Kidney capillary endothelial cell (primary cell): Measurements from ENCODE around the gene RMDN3.

ENCODE experiments used
- DNase-seq: peaks from one replicate; pipeline ENCODE4 v3.0.0-alpha.2; 2018; ENCODE audit warnings: low spot score

RMDN3 gene

DNA sequence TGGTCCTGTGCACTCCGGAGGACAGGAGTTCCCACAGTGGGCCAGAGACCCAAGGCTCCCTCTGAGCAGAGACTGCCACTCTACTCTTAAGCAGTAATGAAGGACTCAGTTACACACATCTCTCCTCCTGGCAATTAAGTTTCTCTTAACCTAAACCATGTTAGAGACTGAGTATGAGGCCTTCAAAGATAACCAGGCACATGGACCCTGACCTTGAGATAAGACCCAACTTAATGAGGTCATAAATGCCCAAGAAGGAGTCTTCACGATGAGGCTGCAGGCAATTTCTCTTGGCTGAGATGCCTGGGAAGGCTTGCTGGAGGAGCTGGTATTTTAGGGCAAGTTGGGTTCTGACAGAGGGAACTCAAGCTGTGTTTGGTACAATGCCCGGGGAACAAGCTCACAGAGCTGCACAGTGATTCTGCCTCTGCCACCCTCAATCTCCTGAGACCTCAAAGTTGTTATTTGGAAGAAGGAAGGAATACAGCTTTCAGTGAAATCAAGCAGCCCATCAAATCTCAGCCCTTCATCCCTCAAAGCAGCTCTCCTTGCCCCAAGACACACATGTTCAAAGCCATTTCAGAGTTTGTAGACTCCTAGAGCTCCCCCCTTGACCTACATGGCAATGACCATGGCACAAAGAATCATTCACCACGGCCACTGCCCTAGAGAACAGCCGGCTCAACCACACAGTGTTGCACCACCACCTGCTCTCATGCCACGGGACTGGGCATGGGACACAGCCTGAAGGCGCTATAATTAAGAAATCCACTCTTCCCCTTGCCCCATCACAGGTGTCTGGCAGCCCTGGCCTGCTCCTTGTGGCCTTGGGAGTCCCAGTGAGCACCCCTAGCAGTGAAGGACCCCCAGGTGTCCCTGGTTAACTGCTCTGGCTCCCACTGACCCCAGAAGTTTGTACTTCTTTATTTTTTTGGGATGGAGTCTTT is 7.1 kb downstream of the RMDN3 start:
- no peak for DNase-seq

DNA sequence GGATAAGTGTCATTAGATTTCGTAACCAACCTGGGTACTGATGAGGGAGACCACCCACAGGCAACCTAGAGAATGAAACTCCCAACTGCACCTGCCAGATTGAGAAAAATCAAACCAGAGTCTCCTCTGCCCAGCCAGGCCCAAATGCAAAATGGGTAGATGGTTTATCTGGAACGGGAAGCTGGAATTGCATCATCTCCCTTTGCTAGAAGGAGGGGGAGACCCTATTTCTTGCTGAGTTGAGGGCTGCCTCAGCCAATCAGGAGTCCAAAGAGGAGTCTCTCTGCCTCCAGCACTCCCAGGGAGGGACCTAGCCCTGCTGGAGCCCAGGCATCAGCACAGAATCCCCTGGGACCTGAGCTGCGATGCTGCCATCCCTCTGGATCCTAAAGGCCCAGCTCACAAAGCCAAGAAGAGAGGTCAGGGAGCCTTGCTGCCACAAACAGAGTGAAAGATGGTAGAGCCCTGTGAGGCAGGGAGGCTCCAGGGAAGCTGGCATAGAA is 8.1 kb downstream of the RMDN3 start:
- DNase-seq: no peak

DNA sequence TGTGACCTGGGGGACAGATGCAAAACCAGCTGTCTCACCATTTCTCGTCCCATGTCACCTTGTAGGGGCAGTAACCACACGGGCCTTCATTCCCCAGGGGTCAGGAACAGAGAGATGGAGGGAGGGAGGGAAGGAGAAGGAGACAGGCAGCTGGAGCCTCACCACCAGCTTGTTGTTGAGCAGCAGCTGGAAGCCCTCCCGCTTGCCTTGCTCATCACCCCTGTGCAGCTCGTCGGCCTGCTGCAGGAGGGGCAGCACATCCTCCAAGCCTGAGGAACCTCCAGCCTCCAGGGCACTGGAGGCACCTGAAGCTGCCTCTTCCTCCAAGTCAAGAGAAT is 10.3 kb downstream of the RMDN3 start:
- DNase-seq: no peak

DNA sequence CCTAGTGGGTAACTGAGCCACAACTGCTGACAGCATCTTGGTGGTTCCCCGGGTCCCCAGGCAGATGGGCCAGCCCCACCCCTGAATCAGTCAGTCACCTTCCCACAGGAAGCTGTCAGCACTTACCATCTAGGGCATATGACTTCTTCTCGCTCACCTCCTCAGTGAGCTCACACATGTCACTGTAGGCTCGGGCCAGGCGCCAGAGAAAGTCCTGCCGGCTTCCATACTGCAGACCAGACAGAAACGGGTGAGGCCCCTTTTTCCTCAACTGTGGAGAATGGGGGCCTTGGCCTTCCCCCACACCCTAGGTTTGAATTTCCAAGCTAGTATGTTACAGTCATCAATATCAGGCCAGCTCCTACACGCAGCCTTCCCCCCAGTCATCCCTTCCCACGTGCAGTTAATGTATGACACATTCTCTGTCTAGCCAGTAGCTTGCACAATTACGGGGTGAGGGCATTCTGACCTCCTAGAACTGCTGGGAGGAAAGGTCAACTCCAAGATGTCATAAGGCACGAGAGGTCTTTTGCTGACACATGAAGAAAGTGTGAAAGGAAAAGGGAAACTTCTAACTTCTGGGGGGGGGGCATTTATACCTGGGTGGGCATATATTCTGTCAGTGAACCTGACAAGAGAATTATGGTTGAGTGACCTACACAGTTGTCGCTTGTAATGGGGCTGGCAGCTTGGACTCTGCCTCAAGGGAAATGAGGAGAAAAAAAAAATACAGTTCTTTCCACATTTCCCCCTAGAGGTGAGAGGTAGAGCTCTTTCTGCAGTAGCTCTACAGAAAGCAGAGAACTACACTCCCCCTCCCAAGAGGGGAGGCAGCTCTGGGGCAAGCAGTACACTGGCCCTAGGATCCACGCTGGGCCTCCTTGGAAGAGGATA is 10.9 kb downstream of the RMDN3 start:
- DNase-seq: no peak

DNA sequence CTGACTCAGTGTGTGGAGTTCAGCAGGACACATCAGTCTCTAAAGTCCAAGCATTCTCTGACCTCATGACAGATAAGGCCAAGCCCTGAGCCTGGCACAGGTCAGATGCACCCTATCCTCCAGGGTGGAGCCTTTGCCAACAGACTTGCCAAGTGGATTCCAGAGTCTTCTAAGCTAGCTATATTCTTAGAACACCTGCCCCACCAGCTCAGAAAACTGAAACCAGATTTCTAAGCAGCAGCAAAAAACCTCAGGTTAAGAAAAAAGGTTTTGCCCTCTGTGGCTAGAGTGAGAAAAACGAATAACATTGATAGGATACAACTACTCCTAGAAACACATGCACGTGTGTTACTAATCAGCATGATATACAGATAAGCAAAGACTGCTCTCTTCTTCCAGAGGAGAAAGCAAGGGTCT is 11.6 kb downstream of the RMDN3 start:
- no peak for DNase-seq

DNA sequence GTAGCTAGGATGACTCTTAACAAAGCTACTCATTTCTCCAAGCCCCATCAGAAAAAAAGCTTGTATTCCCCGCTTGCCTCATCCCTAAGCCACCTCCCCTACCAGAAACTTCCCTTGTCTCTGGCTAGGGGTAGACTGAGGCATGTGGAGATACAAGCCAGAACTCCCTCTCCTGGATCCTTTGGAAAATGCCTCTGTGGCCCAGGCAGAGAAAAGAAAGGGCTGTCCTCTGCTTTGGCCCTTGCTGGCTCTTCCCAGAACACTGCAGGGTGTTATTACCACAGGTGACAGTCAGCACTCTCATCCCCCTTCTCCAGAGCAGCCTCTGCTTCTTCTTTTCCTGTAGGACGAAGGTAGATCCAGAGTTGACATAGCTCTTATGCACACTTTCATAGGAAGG is 15.2 kb downstream of the RMDN3 start:
- no peak for DNase-seq

DNA sequence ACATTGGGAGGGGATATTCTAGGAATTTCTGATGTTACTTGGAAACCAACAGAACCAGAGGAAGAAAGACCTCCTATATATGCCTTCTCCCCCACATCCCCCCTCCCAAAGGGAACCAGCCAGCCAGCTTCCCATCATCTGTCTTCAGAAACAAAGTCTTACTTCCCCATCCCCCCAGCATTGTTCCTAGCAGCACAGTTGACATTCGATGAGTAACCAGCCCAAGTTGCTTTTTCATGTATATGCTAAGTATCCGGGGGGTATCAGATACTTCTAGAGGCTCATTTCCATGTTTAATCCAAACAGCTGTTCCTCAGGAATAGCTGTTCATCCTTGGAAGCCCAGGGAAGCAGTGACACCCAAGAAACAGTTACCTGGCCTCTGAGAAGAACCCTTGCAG is 16.0 kb downstream of the RMDN3 start:
- DNase-seq: no peak

DNA sequence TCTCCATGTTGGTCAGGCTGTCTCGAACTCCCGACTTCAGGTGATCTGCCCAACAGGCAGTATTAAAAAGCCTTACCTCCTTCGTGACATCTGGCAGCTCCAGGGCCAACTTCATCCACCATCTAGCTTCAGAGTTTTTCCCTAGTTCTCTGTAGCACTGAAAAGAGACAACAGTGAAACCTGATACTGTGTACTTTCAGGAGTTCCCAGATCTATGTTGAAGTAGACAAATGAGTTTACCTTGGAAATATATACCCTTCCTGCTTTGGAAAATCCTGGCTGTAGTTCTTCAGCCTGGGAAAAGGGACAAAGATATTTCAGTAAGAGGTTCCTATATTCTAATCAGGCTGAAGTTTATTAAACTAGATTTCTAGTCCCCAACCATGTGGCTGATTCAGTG is 18.0 kb downstream of the RMDN3 start:
- DNase-seq: no peak

DNA sequence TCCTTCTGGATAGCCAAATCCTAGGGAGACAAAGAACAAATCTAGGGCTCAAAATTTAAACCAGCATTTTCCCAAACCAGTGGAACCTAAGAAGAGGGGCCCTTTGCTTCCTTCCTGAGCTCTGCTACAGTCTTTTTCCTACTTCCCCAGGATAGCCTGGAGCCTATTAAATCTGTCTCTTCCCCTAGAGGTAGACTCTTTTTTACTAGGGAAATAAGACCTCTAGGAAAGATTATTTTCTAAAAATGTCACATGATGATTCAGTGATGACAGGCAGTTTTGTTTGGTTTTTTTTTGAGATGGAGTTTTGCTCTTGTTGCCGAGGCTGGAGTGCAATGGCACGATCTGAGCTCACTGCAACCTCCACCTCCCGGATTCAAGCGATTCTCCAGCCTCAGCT is 18.5 kb downstream of the RMDN3 start:
- no peak for DNase-seq

DNA sequence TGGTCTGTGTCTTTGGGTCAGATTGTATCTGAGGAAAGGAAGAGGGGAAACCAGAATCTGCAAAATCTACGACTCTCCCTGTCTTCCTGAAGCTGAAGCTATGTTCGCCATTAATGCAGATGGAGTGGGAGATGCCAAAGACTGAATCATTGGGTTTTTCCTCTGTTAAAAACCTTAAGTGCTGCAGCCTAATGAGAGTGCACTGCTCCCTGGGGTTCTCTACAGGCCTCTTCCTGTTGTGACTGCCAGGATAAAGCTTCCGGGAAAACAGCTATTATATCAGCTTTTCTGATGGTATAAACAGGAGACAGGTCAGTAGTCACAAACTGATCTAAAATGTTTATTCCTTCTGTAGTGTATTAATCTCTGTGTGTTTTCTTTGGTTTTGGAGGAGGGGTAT is 24.0 kb downstream of the RMDN3 start:
- DNase-seq: peak; percentile 55

DNA sequence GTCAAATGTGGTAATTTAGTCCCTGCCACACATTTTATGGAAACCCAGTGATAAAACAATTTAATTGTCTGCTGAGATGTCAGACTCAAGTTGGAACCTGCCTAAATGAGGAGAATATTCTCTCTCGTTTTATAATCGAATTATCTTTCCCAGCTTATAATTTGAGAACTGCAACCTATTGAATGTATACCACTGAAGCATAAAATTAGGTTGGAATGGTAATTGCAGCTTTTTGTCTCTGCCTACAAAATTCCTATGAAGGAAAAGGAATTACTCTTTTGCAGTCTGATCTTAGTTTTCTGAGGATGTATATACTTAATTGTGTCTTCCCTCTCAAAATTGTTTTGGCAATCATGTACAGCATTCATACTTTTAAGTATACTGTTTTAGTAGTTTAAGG is 31.1 kb downstream of the RMDN3 start:
- no peak for DNase-seq

DNA sequence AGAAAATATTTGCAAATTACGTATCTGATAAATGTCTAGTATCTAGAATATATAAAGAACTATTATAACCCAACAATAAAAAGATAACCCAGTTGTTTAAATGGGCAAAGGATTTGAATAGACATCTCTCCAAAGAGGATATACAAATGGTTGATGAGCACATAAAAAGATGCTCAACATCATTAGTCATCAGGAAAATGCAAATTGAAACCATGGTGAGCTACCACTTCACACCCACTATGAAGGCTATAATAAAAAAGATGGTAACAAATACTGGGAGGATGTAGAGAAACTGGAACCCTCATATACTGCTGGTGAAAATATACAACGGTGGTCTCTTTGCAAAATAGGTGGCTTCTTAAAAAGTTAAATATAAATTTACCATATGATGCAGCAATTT is 32.1 kb downstream of the RMDN3 start:
- DNase-seq: no peak

DNA sequence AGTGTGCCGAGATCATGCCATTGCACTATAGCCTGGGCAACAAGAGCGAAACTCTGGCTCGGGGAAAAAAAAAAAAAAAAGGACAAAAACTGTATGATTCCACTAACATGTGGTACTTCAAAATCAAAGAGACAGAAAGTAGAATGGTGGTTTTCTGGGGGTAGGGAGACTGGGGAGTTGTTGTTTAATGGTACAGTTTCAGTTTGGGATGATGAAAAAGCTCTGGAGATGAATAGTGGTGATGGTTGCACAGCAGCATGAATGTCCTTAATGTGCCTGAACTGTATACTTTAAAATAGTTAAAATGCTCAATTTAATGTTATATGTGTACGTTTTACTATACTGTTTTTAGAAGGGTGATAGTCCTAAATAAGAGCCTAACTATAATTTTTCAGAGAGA is 32.7 kb downstream of the RMDN3 start:
- no peak for DNase-seq

DNA sequence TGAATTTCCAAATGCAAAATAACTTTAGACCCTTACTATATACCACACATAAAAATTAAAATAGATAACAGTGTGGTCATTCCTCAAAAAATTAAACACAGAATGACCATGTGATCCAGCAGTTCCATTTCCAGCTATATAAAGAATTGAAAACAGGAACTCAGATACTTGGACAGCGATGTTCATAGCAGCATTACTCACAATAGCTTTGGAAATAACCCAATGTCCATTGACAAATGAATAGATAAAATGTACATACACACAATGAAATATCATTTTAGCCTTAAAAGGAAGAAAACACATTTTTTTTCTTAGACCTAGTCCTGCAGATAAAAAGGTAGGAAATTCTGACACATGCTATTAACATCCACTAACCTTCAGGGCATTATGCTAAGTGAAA is 33.4 kb downstream of the RMDN3 start:
- no peak for DNase-seq

DNA sequence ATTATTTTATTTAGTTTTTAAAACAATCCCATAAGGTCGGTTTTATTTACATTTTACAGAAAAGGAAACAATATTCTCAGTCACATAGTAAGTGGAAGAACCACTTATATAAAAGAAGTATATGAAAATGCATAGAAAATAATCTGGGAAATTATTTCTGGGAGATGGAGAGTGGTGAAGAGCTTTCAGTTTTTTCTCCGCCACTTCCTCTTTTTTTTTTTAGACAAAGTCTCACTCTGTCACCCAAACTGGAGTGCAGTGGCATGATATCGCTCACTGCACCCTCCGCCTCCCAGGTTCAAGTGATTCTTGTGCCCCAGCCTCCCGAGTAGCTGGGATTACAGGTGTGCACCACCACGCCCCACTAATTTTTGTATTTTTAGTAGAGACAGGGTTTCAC is 38.9 kb downstream of the RMDN3 start:
- no peak for DNase-seq

DNA sequence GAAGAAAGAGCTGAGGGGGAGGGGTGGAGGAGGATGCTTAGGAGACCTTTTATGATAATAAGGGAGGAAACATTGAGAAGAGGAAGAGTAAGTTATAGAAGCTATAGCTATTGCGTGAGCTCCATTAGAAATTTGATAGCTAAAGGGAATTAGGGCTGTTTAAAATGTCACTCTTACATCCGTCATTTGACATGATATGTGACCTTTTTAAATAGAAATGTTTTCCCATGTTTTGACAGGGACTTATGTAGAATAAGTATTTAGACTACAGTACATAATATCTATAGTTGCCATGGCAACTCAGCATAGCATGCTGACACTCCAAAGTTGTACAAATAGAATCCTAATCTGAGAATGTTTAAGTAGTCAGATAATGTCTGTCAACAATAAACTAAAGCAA is 40.9 kb downstream of the RMDN3 start:
- DNase-seq: no peak

DNA sequence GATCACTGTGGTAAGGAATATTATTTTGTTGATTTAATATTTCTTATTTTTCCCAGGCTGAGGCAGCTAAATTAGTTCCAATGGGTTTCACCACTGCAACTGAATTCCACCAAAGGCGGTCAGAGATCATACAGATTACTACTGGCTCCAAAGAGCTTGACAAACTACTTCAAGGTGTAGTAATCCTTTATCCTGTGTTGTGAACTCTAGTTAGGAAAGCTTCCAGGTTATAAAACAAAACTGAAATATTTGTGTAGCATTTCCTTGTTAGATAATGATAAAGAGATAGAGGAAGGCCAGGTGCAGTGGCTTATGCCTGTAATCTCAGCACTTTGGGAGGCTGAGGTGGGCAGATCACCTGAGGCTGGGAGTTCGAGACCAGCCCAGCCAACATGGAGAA is 48.9 kb downstream of the RMDN3 start:
- DNase-seq: no peak

DNA sequence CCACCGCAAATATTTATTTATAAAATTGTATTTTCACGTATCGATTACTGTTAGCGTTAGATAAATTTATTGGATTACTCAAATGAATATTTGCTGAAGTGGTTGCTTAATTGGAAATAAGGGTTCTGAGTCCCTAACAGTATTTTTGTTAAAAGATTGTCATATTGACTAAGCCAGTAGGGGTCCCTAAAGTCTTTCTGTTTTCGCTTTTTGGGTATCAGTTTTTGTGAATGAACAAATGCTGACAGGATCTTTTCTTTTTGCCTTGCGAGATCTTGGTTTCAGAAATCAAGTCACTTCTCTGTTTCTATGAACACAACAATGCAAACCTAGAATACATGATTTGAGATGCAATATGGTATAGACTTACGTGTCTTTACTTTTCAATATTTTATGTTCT is 53.0 kb downstream of the RMDN3 start:
- no peak for DNase-seq

DNA sequence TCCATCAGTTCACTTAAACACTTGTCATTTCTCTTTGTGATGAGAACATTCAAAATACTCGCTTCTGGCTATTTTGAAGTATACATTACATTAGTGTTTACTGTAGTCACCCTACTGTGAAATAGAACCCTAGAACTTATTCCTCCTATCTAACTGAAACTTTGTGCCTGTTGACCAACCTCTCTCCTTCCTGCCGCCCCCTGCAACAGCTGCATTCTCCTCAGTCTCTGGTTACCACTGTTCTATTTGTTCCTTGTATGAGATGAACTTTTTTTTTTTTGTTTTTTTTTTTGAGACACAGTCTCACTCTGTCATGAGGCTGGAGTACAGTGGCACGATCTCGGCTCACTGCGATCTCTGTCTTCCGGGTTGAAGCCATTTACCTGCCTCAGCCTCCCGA is 57.1 kb downstream of the RMDN3 start:
- DNase-seq: no peak

DNA sequence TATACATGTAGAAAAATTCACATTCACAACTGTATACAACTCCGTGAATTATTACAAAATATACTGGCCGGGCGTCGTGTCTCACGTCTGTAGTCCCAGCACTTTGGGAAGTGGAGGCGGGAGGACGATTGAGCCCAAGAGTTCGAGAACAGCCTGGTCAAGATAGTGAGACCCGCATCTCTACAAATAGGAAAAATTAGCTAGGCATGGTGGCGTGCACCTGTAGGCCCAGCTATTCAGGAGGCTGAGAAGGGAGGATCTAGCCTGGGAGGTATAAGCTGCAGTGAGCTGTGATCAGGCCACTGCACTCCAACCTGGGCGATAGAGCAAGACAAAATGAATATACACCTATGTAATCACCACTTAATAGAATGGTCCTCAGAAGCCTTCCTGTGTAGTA is 58.8 kb downstream of the RMDN3 start:
- DNase-seq: no peak

DNA sequence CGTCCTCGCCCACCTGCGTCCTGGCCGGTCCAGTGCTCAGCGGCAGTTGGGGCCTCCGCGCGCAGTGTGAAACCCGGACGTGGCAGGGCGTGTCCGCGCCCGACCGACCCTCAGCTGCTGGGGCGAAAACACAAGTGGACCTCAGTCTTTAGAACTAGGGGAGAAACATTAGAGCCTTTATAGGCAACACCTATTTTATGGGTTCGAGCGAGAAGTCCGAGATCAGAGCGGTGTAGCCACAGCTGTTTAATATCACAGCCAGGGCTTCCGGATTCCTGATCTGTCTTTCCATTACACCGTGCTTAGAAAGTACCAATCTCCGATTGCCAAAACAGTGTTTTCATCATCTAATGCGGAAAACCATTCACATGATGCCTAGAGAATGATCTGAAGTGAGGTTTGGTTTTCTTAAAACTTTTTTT is 59.6 kb downstream of the RMDN3 start:
- peak; percentile 22 for DNase-seq

DNA sequence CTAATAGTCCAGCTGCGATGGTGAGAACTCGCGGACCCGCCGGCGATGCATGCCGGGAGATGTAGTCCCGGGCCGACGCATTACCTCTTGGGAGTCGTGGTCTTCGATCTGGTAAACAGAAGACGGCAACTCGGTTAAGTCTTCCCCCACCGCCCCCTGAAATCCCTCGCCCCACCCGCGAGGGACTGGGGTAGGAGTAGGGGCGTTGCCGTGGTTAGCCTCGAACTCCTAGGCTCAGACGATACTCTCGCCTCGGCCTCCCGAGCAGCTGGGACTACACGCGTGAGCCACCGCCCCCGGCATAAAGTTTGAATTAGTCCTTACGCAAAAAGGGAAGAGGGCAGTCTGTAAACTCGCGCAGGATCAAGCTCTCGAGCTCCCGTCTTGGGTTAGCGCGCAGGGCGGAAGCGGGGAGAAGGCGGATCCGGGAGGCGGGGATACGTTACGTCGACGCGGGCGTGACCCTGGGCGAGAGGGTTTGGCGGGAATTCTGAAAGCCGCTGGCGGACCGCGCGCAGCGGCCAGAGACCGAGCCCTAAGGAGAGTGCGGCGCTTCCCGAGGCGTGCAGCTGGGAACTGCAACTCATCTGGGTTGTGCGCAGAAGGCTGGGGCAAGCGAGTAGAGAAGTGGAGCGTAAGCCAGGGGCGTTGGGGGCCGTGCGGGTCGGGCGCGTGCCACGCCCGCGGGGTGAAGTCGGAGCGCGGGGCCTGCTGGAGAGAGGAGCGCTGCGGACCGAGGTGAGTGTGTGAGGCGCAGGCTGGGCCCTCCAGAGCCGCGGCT is 60.2 kb downstream of the RMDN3 start, which contains the start of gene RAD51:
Gene RAD51 (plus strand): TSS at position 487 of the 781 bp plus-strand sequence. CDS start 3,585 bp downstream, outside the sequence.
- DNase-seq: peak; percentile 88
